Heart left ventricle (tissue), 16 donors: ENCODE results near the gene DDX3Y. TPM values are rescaled to one million over a fixed set of nuclear protein-coding genes. Genes with fewer than 3 reads are reported as not detected.

Experiments
- ATAC-seq, 4 donors: fragments of 200-7000 bp; cut with Tn5 transposase; one replicate each; pipeline ENCODE4 v1.9.1; 2020 to 2022; ENCODE audit warnings: moderate library complexity in 4 of 4, mild to moderate bottlenecking in 3 of 4, moderate number of reproducible peaks in 1 of 4
- DNase-seq, 5 donors: peaks; one replicate each; pipeline ENCODE4 v3.0.0-alpha.2; 2020
- H3K27ac ChIP-seq, 12 donors: fragments of 200-600 bp; sonication (generic) in 4 of 12; one replicate each; pipeline versions ENCODE4 v1.5.0 to v1.8.0; 2016 to 2022; ENCODE audit warnings: mild to moderate bottlenecking in 2 of 12
- H3K27me3 ChIP-seq, 9 donors: fragments of 200-600 bp; sonication (generic) in 2 of 9; one replicate each; pipeline versions ENCODE4 v1.5.1 to v1.8.0; 2016 to 2022; ENCODE audit warnings: mild to moderate bottlenecking in 3 of 9
- H3K36me3 ChIP-seq, 9 donors: fragments of 200-600 bp; sonication (generic) in 2 of 9; one replicate each; pipeline versions ENCODE4 v1.5.0 to v1.8.0; 2018 to 2022; ENCODE audit warnings: mild to moderate bottlenecking in 2 of 9
- H3K4me1 ChIP-seq, 12 donors: fragments of 200-600 bp; sonication (generic) in 4 of 12; one replicate each; pipeline versions ENCODE4 v1.5.0 to v1.8.0; 2016 to 2022; ENCODE audit warnings: mild to moderate bottlenecking in 3 of 12
- H3K4me3 ChIP-seq, 12 donors: fragments of 200-600 bp; sonication (generic) in 4 of 12; one replicate each; pipeline versions ENCODE4 v1.5.0 to v1.8.0; 2017 to 2022; ENCODE audit warnings: mild to moderate bottlenecking in 9 of 12, moderate library complexity in 4 of 12
- H3K9me3 ChIP-seq, 12 donors: fragments of 200-600 bp; sonication (generic) in 4 of 12; one replicate each; pipeline versions ENCODE4 v1.5.0 to v1.8.0; 2016 to 2022; ENCODE audit warnings: mild to moderate bottlenecking in 1 of 12
- CTCF ChIP-seq, 12 donors: fragments of 200-600 bp; sonication (generic) in 4 of 12; IDR thresholded peaks; one replicate each; pipeline versions ENCODE4 v1.5.0 to v1.8.0; 2018 to 2022; ENCODE audit warnings: antibody characterized with exemption in 12 of 12, mild to moderate bottlenecking in 5 of 12
- POLR2A ChIP-seq, 2 donors: fragments of 450-650 bp; IDR thresholded peaks; one replicate each; pipeline ENCODE4 v1.6.1; 2017; ENCODE audit warnings: antibody characterized with exemption in 2 of 2, mild to moderate bottlenecking in 2 of 2, moderate library complexity in 2 of 2
- WGBS, 4 donors: extraction: QIAGEN DNeasy Blood & Tissue Kit in 2 of 4; methylation state at CpG; one replicate each; pipeline versions ENCODE4 v1.1.5 to v1.1.7; 2013 to 2018; 5-methylcytosine and 5-hydroxymethylcytosine counted together
- intact Hi-C, 10 donors: fragments of 100-400 bp; cut with DNase I; formaldehyde crosslinking; loops; one replicate each; pipeline versions ENCODE4 v1.11.1 to v1.14.2; 2022
- long read RNA-seq, 3 donors: library from polyadenylated mRNA; unstranded; transcript quantifications; one replicate each; pipeline ENCODE4 v2.0.0, GENCODE V29; 2020 to 2021
- polyA plus RNA-seq, 2 donors: library from polyadenylated mRNA; stranded (reverse); fragments of 200-250 nt; gene quantifications; one replicate each; pipeline ENCODE4 v1.2.3, GENCODE V29; 2013
- total RNA-seq, 9 donors: library from RNA; depleted of rRNA in 2 of 9; stranded (reverse); fragments of >200 nt in 2 of 9; fragmentation: NEBNext Ultra II Directional in 3 of 9; extraction: Animal tissue kit (Norgen Biotek cat#: 25700) in 3 of 9; gene quantifications; one replicate each; pipeline versions ENCODE4 v1.1.0 to v1.2.4, GENCODE V29; 2016 to 2023
- donor health status: ischemic (EF 13 %, LVEDD 7.1; RV severe dilation, severe dysfunction).
- donor health status: healthy with polysubstance abuse.
- donor health status: DM: no; HTN: yes; CAD: no.
- donor health status: DM: no; HTN: no; CAD: no.
- donor health status: ischemic (EF 25% LVEDD 6.9; RV normal size, moderate dysfunction).
- donor health status: ischemic (EF 25% LVEDD 5.7; RV mildly dilated, moderate dysfunction).
- donor health status: healthy.
- donor health status: DM: yes; HTN: yes; CAD: no.
- donor health status: ischemic (EF 35%, LVEDD 5.7; RV mildly dilated, moderate dysfunction).
- donor health status: nonischemic (EF 11% LVEDD 7.7; RV severe dilation, severe dysfunction).
- donor health status: DM: yes; HTN: yes; CAD: no.
- donor health status: PGD.
- donor health status: ischemic (EF 29% LVEDD 5.4; RV normal size, mild dysfunction).
- donor health status: nonischemic (EF 23%, LVEDD 6.1; RV moderate dilation, normal function).

The DDX3Y gene
- total RNA-seq (10 to 100 TPM in 4 of 9 donors, not detected in 5; 30.6 to 45.4 (median 39.8) TPM), polyA plus RNA-seq (10 to 100 TPM; 16.1 to 25.0 TPM)
- long read RNA-seq, donor 1, result 0 reads
- long read RNA-seq, donor 2, result 0 reads
- long read RNA-seq, donor 3, full-length matches to known transcripts, result 26 of 32 reads
- long read RNA-seq, donor 3, partial matches to known transcripts, result 2 of 32 reads
- long read RNA-seq, donor 3, other reads (novel, unspliced or antisense), result 4 of 32 reads

DNA sequence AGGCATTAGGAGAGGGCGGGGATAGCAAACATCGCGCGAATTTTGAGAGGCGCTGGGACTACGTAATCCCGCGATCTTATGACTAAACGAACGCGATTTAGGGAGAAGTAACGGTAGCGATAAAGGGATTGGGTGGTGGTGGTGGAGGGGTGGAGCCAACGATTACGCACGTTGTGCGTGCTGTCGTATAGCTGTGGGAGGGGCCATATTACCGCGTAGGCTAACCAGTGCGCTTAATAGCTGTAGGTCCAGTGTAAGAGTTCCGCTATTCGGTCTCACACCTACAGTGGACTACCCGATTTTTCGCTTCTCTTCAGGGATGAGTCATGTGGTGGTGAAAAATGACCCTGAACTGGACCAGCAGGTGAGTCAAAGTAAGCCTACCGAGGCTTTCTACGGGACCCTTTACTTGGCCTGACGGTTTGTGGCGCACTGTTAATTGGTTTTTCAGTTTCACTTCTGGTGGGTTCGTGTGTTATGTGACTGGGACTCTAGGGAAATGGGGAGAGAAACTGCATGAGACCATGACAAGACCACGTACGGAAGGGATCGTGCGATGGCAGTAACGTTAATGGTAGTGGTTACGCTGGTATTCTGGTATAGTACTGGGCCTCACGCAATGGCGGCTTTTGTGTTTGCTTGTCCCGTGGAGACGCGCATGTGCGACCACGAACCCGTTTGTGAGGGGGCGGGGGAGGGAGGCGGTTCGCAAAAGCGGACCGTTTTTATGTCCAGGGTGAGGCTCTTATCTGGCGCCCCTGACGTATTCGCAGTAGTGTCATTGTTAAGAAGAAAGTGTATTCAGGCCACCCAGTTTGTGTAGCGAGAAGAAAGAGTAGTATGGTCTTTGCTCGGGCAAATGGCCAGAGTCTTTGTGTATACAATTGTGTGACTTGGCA, at the start of gene DDX3Y:
TSS of gene DDX3Y (plus strand) at position 251 of the 899 bp plus-strand sequence. CDS start at position 320, 69 bp downstream.
- peak in 3 of 5 donors; percentile 86 to 91 (median 89) for DNase-seq
- H3K4me1 ChIP-seq, result peaks cover 0 to 34% (median 0%) of the 10 kb centered on the region in 12 donors
- H3K27ac ChIP-seq, result peak within 1 kb of the TSS in 7 of 12 donors; percentile 88 to 98 (median 96)
- ATAC-seq, result peak in 2 of 4 donors; percentile 99
- H3K36me3 ChIP-seq, result peaks cover 0 to 8% (median 0%) of the 10 kb centered on the region in 9 donors
- H3K4me3 ChIP-seq, result peak within 1 kb of the TSS in 7 of 12 donors; percentile 64 to 94 (median 83)
- H3K9me3 ChIP-seq, result no peaks in the 10 kb centered on the region
- no peaks in the 10 kb centered on the region for H3K27me3 ChIP-seq
- WGBS, 4 donors, result 0 to 1% methylated on average over 54 of the region's 54 CpGs; no CpG with 5 or more reads in 2 of the 4 donors
- TF ChIP-seq POLR2A (IDR thresholded peaks at IDR 0.05) (no peak), CTCF (IDR thresholded peaks at IDR 0.05) (no peak)
- intact Hi-C loops, result no loop called here

DNA sequence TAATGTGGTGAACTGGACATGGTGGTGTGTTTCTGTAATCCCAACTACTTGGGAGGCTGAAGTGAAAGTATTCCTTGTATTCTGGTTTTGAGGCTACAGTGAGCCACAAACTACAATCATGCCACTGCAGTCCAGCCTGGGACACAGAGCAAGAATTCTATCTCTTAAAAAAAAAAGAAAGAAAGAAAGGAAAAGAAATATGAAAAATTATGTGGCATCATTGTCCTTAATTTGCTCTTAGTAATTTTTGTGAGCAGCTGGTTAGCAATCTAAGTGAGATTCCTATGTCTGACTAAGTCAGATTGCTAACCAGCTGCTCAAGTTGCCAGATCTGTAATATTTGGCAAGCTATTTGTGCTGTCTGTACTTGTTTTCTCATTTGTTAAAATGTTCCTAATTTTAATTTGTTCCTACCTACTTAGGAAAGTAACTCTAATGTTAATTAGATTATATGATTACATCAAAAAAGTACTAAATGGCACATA, 48.8 kb upstream of the DDX3Y start:
- Histone ChIP-seq H3K36me3 (peaks cover 0 to 80% (median 0%) of the 10 kb centered on the region in 9 donors), H3K4me3 (no peak overlapping the region), H3K27me3 (no peaks in the 10 kb centered on the region), H3K27ac (no peak overlapping the region), H3K9me3 (no peaks in the 10 kb centered on the region), H3K4me1 (no peaks in the 10 kb centered on the region)
- ATAC-seq (no peak), DNase-seq (no peak)
- intact Hi-C loops, result no loop called here
- TF ChIP-seq POLR2A (IDR thresholded peaks at IDR 0.05), result no peak
- TF ChIP-seq CTCF (IDR thresholded peaks at IDR 0.05), result no peak

GRCh38 chrY:12867960-12868359, 36.7 kb upstream of the DDX3Y start:
- TF ChIP-seq POLR2A (IDR thresholded peaks at IDR 0.05), result no peak
- TF ChIP-seq CTCF (IDR thresholded peaks at IDR 0.05), result no peak
- Histone ChIP-seq H3K4me1 (no peaks in the 10 kb centered on the region), H3K27ac (no peak overlapping the region), H3K9me3 (no peaks in the 10 kb centered on the region), H3K27me3 (no peaks in the 10 kb centered on the region), H3K36me3 (no peaks in the 10 kb centered on the region), H3K4me3 (no peak overlapping the region)
- 80 to 86% methylated on average over 2 of the region's 2 CpGs; no CpG with 5 or more reads in 2 of the 4 donors for WGBS, 4 donors
- intact Hi-C loops, result no loop called here
- no peak for DNase-seq
- ATAC-seq, result no peak

GRCh38 chrY:12896973-12897372, 7.7 kb upstream of the DDX3Y start:
- ATAC-seq, result no peak
- Histone ChIP-seq H3K4me1 (no peaks in the 10 kb centered on the region), H3K4me3 (no peak overlapping the region), H3K27ac (no peak overlapping the region), H3K27me3 (no peaks in the 10 kb centered on the region), H3K36me3 (no peaks in the 10 kb centered on the region), H3K9me3 (no peaks in the 10 kb centered on the region)
- TF ChIP-seq POLR2A (IDR thresholded peaks at IDR 0.05) (no peak), CTCF (IDR thresholded peaks at IDR 0.05) (no peak)
- intact Hi-C loops, result no loop called here
- DNase-seq, result no peak
